Heart left ventricle (tissue), 16 donors: ENCODE results near the gene OR52B2. TPM values are rescaled to one million over a fixed set of nuclear protein-coding genes. Genes with fewer than 3 reads are reported as not detected.
"Not testable (repeated sequence)": the region's sequence is repeated elsewhere in the genome, so short reads cannot be mapped to it uniquely, and the experiment has no call there.

Experiments
- ATAC-seq, 4 donors: fragments of 200-7000 bp; cut with Tn5 transposase; one replicate each; pipeline ENCODE4 v1.9.1; 2020 to 2022; ENCODE audit warnings: moderate library complexity in 4 of 4, mild to moderate bottlenecking in 3 of 4, moderate number of reproducible peaks in 1 of 4
- DNase-seq, 5 donors: peaks; one replicate each; pipeline ENCODE4 v3.0.0-alpha.2; 2020
- H3K27ac ChIP-seq, 12 donors: fragments of 200-600 bp; sonication (generic) in 4 of 12; one replicate each; pipeline versions ENCODE4 v1.5.0 to v1.8.0; 2016 to 2022; ENCODE audit warnings: mild to moderate bottlenecking in 2 of 12
- H3K27me3 ChIP-seq, 9 donors: fragments of 200-600 bp; sonication (generic) in 2 of 9; one replicate each; pipeline versions ENCODE4 v1.5.1 to v1.8.0; 2016 to 2022; ENCODE audit warnings: mild to moderate bottlenecking in 3 of 9
- H3K36me3 ChIP-seq, 9 donors: fragments of 200-600 bp; sonication (generic) in 2 of 9; one replicate each; pipeline versions ENCODE4 v1.5.0 to v1.8.0; 2018 to 2022; ENCODE audit warnings: mild to moderate bottlenecking in 2 of 9
- H3K4me1 ChIP-seq, 12 donors: fragments of 200-600 bp; sonication (generic) in 4 of 12; one replicate each; pipeline versions ENCODE4 v1.5.0 to v1.8.0; 2016 to 2022; ENCODE audit warnings: mild to moderate bottlenecking in 3 of 12
- H3K4me3 ChIP-seq, 12 donors: fragments of 200-600 bp; sonication (generic) in 4 of 12; one replicate each; pipeline versions ENCODE4 v1.5.0 to v1.8.0; 2017 to 2022; ENCODE audit warnings: mild to moderate bottlenecking in 9 of 12, moderate library complexity in 4 of 12
- H3K9me3 ChIP-seq, 12 donors: fragments of 200-600 bp; sonication (generic) in 4 of 12; one replicate each; pipeline versions ENCODE4 v1.5.0 to v1.8.0; 2016 to 2022; ENCODE audit warnings: mild to moderate bottlenecking in 1 of 12
- POLR2A ChIP-seq, 2 donors: fragments of 450-650 bp; IDR thresholded peaks; one replicate each; pipeline ENCODE4 v1.6.1; 2017; ENCODE audit warnings: antibody characterized with exemption in 2 of 2, mild to moderate bottlenecking in 2 of 2, moderate library complexity in 2 of 2
- WGBS, 4 donors: extraction: QIAGEN DNeasy Blood & Tissue Kit in 2 of 4; methylation state at CpG; one replicate each; pipeline versions ENCODE4 v1.1.5 to v1.1.7; 2013 to 2018; 5-methylcytosine and 5-hydroxymethylcytosine counted together
- intact Hi-C, 10 donors: fragments of 100-400 bp; cut with DNase I; formaldehyde crosslinking; loops; one replicate each; pipeline versions ENCODE4 v1.11.1 to v1.14.2; 2022
- polyA plus RNA-seq, 2 donors: library from polyadenylated mRNA; stranded (reverse); fragments of 200-250 nt; gene quantifications; one replicate each; pipeline ENCODE4 v1.2.3, GENCODE V29; 2013
- total RNA-seq, 9 donors: library from RNA; depleted of rRNA in 2 of 9; stranded (reverse); fragments of >200 nt in 2 of 9; fragmentation: NEBNext Ultra II Directional in 3 of 9; extraction: Animal tissue kit (Norgen Biotek cat#: 25700) in 3 of 9; gene quantifications; one replicate each; pipeline versions ENCODE4 v1.1.0 to v1.2.4, GENCODE V29; 2016 to 2023
- TF ChIP-seq, protein P1 (sequence below), 12 donors: fragments of 200-600 bp; sonication (generic) in 4 of 12; IDR thresholded peaks; one replicate each; pipeline versions ENCODE4 v1.5.0 to v1.8.0; 2018 to 2022; ENCODE audit warnings: antibody characterized with exemption in 12 of 12, mild to moderate bottlenecking in 5 of 12
- donor health status: ischemic (EF 13 %, LVEDD 7.1; RV severe dilation, severe dysfunction).
- donor health status: healthy with polysubstance abuse.
- donor health status: DM: no; HTN: yes; CAD: no.
- donor health status: DM: no; HTN: no; CAD: no.
- donor health status: ischemic (EF 25% LVEDD 6.9; RV normal size, moderate dysfunction).
- donor health status: ischemic (EF 25% LVEDD 5.7; RV mildly dilated, moderate dysfunction).
- donor health status: healthy.
- donor health status: DM: yes; HTN: yes; CAD: no.
- donor health status: ischemic (EF 35%, LVEDD 5.7; RV mildly dilated, moderate dysfunction).
- donor health status: nonischemic (EF 11% LVEDD 7.7; RV severe dilation, severe dysfunction).
- donor health status: DM: yes; HTN: yes; CAD: no.
- donor health status: PGD.
- donor health status: ischemic (EF 29% LVEDD 5.4; RV normal size, mild dysfunction).
- donor health status: nonischemic (EF 23%, LVEDD 6.1; RV moderate dilation, normal function).

Gene OR52B2
- total and polyA plus RNA-seq, 11 donors: not detected

DNA sequence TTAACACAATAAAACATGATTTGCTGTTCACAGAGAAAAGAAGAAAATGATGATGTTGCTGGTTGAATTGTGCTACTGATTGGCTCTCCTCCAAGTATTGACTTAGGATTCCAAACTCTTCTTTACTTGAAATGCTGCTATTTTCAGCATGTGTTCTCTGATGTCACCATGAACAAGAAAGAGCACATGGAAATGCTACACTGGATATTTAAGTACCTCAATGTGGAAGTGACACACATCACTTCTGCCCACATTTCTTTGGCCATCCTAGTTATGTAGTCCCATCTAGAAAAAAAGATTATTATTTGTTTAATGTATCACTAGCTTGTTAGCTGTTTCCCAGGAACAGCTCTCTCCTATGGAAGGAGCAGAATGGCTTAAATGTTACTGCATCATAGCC, 27.2 kb downstream of the OR52B2 start:
- Histone ChIP-seq H3K4me1 (no peaks in the 10 kb centered on the region), H3K36me3 (no peaks in the 10 kb centered on the region), H3K27me3 (no peaks in the 10 kb centered on the region), H3K27ac (no peak overlapping the region), H3K4me3 (no peak overlapping the region), H3K9me3 (no peaks in the 10 kb centered on the region)
- TF ChIP-seq, protein P1, sequence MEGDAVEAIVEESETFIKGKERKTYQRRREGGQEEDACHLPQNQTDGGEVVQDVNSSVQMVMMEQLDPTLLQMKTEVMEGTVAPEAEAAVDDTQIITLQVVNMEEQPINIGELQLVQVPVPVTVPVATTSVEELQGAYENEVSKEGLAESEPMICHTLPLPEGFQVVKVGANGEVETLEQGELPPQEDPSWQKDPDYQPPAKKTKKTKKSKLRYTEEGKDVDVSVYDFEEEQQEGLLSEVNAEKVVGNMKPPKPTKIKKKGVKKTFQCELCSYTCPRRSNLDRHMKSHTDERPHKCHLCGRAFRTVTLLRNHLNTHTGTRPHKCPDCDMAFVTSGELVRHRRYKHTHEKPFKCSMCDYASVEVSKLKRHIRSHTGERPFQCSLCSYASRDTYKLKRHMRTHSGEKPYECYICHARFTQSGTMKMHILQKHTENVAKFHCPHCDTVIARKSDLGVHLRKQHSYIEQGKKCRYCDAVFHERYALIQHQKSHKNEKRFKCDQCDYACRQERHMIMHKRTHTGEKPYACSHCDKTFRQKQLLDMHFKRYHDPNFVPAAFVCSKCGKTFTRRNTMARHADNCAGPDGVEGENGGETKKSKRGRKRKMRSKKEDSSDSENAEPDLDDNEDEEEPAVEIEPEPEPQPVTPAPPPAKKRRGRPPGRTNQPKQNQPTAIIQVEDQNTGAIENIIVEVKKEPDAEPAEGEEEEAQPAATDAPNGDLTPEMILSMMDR (IDR thresholded peaks at IDR 0.05): no peak
- no peak for TF ChIP-seq POLR2A (IDR thresholded peaks at IDR 0.05)
- no peak for ATAC-seq
- no peak for DNase-seq
- intact Hi-C loops: no loop called here

DNA sequence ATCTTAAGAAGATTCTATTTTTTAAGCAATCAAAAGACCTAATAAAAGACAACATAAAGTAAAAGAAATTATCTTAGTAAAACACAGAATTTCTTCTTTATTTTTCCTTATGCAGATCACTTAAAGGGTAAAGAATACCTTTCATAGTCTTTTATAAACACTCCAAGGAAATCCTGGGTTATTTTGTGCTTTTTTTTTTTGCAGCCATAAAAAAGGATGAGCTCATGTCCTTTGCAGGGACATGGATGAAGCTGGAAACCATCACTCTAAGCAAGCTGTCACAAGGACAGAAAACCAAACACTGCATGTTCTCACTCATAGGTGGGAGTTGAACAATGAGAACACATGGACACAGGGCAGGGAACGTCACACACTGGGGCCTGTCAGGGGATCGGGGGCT, 34.2 kb downstream of the OR52B2 start:
- ATAC-seq, H3K9me3 ChIP-seq, H3K4me3 ChIP-seq, DNase-seq, intact Hi-C loops, H3K36me3 ChIP-seq, H3K27ac ChIP-seq, H3K4me1 ChIP-seq, H3K27me3 ChIP-seq: not testable (repeated sequence)
- WGBS, 4 donors: 24 to 44% (median 33%) methylated on average over 2 of the region's 2 CpGs

DNA sequence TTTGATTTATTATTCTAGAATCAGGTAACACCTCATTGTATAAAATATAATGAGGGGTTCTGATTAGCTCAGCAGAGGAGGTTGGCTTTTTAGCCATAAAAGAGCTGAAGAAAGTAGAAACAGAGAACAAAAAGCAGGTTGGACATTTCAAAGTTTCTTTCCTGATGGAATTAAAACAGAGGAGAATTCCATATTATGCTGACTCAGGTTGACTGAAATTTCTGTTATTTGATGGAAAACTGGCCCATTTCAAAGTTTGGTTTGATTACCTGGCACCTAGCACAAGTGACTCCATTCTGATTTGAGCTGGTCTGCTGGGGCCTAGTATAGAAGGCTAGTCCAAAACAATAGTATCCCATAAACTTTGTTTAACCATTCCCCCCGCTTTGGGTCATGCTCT, 37.7 kb downstream of the OR52B2 start:
- Histone ChIP-seq H3K4me1 (peaks cover 0 to 14% (median 0%) of the 10 kb centered on the region in 12 donors), H3K27me3 (no peaks in the 10 kb centered on the region), H3K36me3 (no peaks in the 10 kb centered on the region), H3K27ac (no peak overlapping the region), H3K4me3 (no peak overlapping the region), H3K9me3 (peaks cover 0 to 7% (median 0%) of the 10 kb centered on the region in 12 donors)
- no peak for DNase-seq
- intact Hi-C loops: no loop called here
- 95 to 100% (median 99%) methylated on average over 1 of the region's 1 CpG for WGBS, 4 donors
- no peak for ATAC-seq
- TF ChIP-seq, protein P1 (IDR thresholded peaks at IDR 0.05): no peak
- TF ChIP-seq POLR2A (IDR thresholded peaks at IDR 0.05): no peak

DNA sequence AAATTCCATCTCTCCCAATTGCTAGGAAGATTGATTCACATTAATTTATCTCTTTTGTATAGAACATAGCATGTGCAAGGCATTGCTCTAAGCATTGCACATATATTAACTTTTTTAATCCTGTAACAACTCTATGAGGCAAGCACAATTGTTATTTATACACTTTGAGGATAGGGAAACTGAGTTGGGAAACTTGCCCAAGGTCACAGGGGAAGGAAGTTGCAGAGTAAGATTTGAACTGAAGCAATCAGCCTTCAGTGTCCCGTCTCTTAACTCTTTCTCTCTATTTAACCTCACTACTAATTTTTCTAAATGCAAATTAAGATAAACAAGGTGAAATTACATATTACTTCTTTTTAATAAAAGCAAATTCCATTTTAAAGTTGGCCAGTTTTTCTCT, 40.5 kb downstream of the OR52B2 start:
- Histone ChIP-seq H3K27me3 (no peaks in the 10 kb centered on the region), H3K36me3 (no peaks in the 10 kb centered on the region), H3K9me3 (no peaks in the 10 kb centered on the region), H3K4me3 (no peak overlapping the region), H3K4me1 (peaks cover 0 to 14% (median 0%) of the 10 kb centered on the region in 12 donors), H3K27ac (peak overlapping the region in 1 of 12 donors; percentile 51)
- DNase-seq (no peak), ATAC-seq (peak in 1 of 4 donors; percentile 20)
- TF ChIP-seq POLR2A (IDR thresholded peaks at IDR 0.05): no peak
- TF ChIP-seq, protein P1 (IDR thresholded peaks at IDR 0.05): no peak
- intact Hi-C loops: no loop called here
- 46 to 62% (median 50%) methylated on average over 1 of the region's 1 CpG for whole genome bisulfite sequencing, 4 donors

DNA sequence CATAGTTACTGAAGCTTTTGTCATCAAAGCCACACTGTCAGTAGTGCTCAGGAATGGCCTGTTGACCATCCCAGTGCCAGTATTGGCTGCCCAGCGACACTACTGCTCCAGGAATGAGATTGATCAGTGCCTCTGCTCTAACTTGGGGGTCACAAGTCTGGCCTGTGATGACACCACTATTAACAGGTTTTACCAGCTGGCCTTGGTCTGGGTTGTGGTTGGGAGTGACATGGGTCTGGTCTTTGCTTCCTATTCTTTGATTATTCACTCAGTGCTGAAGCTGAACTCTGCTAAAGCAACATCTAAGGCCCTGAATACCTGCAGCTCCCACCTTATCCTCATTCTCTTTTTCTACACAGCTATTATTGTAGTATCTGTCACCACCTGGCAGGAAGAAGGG, 41.1 kb downstream of the OR52B2 start:
- Histone ChIP-seq H3K27me3 (no peaks in the 10 kb centered on the region), H3K9me3 (no peaks in the 10 kb centered on the region), H3K27ac (peak overlapping the region in 1 of 12 donors; percentile 51), H3K4me3 (no peak overlapping the region), H3K36me3 (no peaks in the 10 kb centered on the region), H3K4me1 (peaks cover 0 to 14% (median 0%) of the 10 kb centered on the region in 12 donors)
- no peak for TF ChIP-seq POLR2A (IDR thresholded peaks at IDR 0.05)
- WGBS, 4 donors: 86 to 100% (median 92%) methylated on average over 1 of the region's 1 CpG
- DNase-seq: no peak
- no peak for ATAC-seq
- intact Hi-C loops: no loop called here
